Panc1 (cell line): ENCODE data around the gene CACNA2D3.

Experiments
- CTCF ChIP-seq: fragments of 450-650 bp; IDR thresholded peaks from 2 replicates; pipeline ENCODE4 v1.5.1; 2017; ENCODE audit warnings: mild to moderate bottlenecking
- TF ChIP-seq, protein P1 (sequence below), 2 experiments: IDR thresholded peaks; 2 replicates each; pipeline ENCODE4 v1.6.1; 2011 to 2012; ENCODE audit warnings: low read depth in 2 of 2, control low read depth in 1 of 2, low read length in 1 of 2, mild to moderate bottlenecking in 1 of 2, moderate library complexity in 1 of 2; ENCODE audit not compliant: insufficient read depth in 1 of 2

GRCh38 chr3:54632834-54633233 is 510.5 kb downstream of the CACNA2D3 start:
- no peak for TF ChIP-seq CTCF
- TF ChIP-seq, protein P1, sequence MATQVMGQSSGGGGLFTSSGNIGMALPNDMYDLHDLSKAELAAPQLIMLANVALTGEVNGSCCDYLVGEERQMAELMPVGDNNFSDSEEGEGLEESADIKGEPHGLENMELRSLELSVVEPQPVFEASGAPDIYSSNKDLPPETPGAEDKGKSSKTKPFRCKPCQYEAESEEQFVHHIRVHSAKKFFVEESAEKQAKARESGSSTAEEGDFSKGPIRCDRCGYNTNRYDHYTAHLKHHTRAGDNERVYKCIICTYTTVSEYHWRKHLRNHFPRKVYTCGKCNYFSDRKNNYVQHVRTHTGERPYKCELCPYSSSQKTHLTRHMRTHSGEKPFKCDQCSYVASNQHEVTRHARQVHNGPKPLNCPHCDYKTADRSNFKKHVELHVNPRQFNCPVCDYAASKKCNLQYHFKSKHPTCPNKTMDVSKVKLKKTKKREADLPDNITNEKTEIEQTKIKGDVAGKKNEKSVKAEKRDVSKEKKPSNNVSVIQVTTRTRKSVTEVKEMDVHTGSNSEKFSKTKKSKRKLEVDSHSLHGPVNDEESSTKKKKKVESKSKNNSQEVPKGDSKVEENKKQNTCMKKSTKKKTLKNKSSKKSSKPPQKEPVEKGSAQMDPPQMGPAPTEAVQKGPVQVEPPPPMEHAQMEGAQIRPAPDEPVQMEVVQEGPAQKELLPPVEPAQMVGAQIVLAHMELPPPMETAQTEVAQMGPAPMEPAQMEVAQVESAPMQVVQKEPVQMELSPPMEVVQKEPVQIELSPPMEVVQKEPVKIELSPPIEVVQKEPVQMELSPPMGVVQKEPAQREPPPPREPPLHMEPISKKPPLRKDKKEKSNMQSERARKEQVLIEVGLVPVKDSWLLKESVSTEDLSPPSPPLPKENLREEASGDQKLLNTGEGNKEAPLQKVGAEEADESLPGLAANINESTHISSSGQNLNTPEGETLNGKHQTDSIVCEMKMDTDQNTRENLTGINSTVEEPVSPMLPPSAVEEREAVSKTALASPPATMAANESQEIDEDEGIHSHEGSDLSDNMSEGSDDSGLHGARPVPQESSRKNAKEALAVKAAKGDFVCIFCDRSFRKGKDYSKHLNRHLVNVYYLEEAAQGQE (IDR thresholded peaks at IDR 0.05; ENCODE audit: insufficient read depth in 1 of 2, low read depth in 2 of 2, low read length in 1 of 2) = no peak
